Esophagus muscularis mucosa (tissue), 4 donors: ENCODE measurements around the gene AFF3.

Experiments
- CTCF ChIP-seq, 3 experiments: fragments of 200-600 bp in 2 of 3; fragments of 450-650 bp in 1 of 3; sonication (generic) in 2 of 3; IDR thresholded peaks; one replicate each; pipeline ENCODE4 v1.5.1; 2017 to 2019; ENCODE audit warnings: antibody characterized with exemption in 3 of 3, mild to moderate bottlenecking in 2 of 3, moderate library complexity in 1 of 3
- EP300 ChIP-seq: sonication (generic); formaldehyde crosslinking; IDR thresholded peaks from one replicate; pipeline ENCODE4 v1.6.1; 2017; ENCODE audit warnings: antibody characterized with exemption
- POLR2AphosphoS5 ChIP-seq, 2 donors: sonication (generic); formaldehyde crosslinking; IDR thresholded peaks; one replicate each; pipeline ENCODE4 v1.6.1; 2017; ENCODE audit warnings: antibody characterized with exemption in 2 of 2

DNA sequence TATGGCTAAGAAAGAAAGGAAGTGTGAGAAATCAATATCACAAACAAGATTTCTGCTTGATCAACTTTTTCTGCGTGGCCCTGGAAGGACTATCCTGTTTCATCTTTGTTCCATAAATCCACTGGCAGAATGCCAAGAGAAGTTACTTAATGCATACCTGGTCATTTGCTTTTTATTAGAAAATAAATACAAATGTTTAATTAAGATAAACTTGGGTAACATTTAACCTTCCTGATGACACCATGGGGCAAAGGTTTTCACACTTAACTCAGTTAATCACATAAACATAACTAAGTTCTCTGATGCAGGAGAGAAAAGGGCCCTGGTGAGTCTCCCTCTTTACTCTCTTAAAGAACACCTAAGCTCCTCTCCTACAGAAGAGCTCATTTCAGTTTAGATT, 203.3 kb downstream of the AFF3 start:
- no peak for TF ChIP-seq CTCF (IDR thresholded peaks at IDR 0.05)
- no peak for TF ChIP-seq POLR2AphosphoS5 (IDR thresholded peaks at IDR 0.05)
- TF ChIP-seq EP300 = no peak
